Colon (tissue), 2 donors: ENCODE results near the gene MRPS18B.

Experiments
- FAIRE-seq: peaks from 2 replicates; lab custom pipeline; 2012; peaks lifted over from hg19 to GRCh38; lab: Jason Lieb, UNC
- donor health status: control.
- donor health status: control.

Gene MRPS18B

DNA sequence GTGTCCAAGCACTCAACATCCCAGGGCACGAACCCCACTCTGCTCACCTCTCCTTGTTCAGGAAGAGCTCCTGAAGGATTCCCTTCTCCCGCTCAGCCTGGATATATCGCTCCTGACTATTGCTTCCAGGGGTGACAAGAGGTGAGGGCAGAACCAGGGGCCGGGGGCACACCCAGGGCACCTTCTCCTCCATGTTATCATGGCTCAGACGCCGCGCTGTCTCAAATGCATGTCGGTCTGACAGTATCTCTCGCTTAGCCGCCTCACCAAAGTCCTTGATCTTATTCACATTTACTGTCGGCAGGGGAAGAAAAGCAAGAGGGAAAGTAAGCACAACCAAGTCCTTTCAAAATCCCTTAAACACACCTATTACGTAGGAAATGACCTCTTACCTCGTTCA lies 13.7 kb upstream of the MRPS18B start:
- FAIRE-seq, result no peak

GRCh38 chr6:30610065-30610464 lies 7.6 kb upstream of the MRPS18B start:
- no peak for FAIRE-seq

DNA sequence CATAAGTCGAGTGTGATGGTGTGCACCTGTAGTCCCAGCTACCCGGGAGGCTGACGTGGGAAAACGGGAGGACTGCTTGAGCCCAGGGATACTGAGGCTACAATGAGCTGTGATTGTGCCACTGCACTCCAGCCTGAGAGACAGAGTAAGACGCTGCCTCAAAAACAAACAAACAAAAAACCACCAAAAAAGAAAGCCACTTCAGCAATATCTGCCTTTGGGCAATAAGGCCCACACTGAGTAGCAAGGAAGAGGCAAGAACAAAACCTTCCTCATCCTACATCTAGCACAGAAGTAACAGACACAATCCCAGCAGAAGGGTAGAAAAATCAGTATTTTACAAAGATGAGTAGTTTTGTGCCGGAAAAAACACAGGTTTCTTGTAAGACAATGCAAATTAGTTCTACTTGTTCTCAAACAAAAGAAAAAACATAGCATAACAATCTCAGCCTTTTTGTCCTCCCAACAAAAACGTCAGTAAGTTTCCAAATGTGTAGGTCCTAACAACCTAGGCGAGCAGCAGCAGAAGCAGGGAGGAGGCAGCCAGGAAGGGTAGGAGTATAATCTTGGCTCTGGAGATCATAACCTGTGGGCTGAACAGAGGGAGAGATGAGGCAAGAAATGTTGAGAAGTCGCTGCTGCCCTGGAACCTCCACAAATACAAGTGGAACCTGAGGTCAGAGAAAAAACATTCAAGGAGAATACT lies 6.3 kb upstream of the MRPS18B start:
- FAIRE-seq, result no peak

- FAIRE-seq, result no peak
These were observed 5.8 kb upstream of the MRPS18B start for GRCh38 chr6:30611856-30612194.

- no peak for FAIRE-seq
These were observed 5.4 kb upstream of the MRPS18B start for GRCh38 chr6:30612213-30612612.

- no peak for FAIRE-seq
These were observed 4.9 kb upstream of the MRPS18B start for GRCh38 chr6:30612687-30613248.

DNA sequence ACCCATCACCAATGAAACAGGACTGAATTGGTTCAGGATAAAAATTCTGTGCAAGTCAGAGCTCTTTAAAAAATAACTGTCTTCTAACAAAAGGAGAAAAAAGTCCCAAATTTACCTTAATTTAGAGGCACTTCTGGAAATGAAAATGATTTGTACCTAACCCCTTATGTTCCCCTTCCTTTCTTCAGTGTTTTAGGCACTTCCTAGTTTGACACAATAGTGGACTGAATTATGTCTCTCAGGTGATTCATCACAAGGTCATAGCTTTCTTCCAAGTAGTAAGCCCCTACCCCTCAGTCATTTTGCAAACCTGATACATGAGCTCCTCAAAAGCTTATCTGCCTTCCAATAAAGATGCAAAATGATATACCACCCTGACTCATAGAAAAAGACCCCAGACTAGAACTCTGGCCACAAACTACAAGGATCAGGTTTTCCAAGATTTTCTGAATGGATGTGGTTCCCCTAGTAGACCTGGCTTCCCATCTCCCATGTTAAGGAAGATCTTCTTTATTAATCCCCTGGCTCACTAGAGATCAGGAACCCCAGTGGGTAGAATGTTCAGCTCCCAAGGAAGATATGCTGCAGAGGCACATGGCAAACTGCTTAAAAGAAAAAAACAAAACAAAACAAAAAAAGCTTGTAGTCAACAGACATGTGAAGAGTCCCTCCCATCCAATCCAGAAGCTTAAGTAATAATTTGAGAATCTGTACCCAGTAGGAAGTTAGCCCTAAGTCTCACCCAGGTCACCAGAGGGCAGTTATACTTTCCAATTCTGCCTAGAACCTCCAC lies 4.2 kb upstream of the MRPS18B start:
- FAIRE-seq, result no peak

GRCh38 chr6:30614044-30614842 lies 3.4 kb upstream of the MRPS18B start:
- no peak for FAIRE-seq

DNA sequence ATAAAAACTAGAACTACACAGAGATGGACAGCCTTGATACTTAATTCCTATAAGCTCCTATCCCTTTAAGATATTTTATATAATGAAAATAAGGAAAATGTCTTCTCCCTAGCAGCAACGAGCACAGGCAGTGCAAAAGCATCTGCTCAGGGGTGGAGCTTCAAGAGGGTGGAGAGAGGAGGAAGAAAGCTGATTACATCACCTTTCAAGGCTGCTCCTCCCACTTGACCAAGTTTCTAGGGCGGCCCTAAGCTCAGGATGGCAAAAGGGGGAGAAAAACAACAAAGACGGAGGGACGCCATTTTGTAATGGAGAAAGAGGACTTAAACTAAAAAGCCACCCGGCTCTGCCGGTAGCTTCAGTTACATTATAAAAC lies 2.8 kb upstream of the MRPS18B start:
- peak; percentile 14 for FAIRE-seq

DNA sequence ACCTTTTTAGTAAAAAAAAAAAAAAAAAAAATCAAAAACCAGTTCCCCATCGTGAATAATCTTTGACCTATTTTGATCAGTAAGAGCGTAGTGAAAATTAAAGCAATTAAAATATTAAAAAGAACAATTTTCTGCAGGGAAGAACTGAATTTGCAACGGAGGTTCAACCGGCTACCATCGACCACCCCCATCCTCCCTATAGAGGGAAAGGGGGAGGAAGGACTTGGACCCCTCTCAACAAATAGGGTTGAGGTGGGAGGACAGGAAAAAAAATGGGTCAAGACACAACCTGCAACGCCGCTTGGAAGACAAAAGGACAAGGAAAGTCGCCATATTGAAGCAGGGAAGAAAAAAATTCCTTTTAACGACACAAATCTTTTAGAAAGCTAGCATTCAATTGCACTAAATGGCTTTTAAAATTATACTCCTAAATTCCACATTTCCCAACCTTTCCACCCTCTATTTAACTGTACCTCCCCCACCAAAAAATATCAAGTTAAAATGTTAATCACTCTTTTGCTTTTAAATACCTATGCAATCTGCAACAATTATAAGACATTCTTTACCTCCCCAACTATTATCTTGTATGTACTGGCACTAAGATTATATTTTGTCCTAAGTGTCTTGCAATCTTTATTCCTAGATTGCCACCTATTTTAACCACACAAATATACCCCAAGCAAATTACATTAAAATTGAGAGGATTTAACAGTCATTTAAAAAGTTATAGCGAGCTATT lies 2.3 kb upstream of the MRPS18B start:
- FAIRE-seq, result no peak

GRCh38 chr6:30615958-30616810 lies 1.5 kb upstream of the MRPS18B start:
- no peak for FAIRE-seq

DNA sequence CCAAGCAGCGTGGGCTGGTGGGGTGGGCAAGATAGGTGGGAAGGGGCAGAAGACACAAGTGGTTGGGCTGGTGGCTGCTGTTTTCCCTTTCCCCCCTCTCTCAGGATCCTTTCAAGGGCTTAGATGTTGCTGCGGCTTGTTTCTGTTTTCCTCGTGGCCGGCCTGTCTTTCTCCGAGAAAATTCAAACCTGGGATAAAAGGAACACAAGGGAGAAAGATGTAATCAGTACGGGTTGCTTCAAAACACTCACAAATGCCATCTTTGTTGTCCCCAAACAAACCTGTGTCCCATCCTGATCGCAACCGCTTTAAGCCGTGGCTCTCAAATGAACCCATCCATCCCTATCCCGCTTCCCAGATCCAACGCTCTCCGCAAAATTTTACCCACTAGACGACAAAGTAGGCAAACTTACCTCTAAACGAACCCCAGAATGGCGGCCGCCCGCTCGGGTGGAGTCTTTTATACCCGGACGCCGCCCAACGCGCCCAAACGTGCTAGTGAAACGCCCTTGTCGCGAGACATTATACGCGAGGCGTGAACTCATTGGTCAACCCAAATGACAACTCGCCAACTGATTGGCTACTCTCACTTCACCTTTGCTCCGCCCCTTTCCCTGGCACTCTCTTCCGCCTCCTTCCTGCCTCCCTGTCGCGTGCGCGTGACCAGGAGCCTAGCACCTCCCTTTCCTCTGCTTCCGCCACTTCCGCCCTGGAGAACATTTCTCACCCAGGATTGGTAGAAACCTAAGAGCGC lies 652 bp upstream of the MRPS18B start, which contains the start of gene PPP1R10:
PPP1R10 (minus strand) TSS at position 433 of the 754 bp plus-strand sequence. CDS start 7,299 bp downstream, outside the sequence.
- peak; percentile 88 for FAIRE-seq

GRCh38 chr6:30618270-30618797 lies 694 bp downstream of the MRPS18B start:
- FAIRE-seq, result no peak

GRCh38 chr6:30619561-30619960 lies 1.9 kb downstream of the MRPS18B start:
- no peak for FAIRE-seq

DNA sequence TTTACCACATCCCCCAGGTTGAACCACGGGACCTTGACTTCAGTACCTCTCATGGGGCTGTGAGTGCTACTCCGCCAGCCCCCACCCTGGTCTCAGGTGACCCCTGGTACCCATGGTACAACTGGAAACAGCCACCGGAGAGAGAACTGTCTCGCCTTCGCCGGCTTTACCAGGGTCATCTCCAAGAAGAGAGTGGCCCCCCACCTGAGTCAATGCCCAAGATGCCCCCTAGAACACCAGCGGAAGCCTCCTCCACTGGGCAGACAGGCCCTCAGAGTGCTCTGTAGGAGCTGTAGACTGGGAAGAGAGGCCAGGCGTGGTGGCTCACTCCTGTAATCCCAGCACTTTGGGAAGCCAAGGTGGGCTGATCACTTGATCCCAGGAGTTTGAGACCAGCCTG lies 7.9 kb downstream of the MRPS18B start:
- FAIRE-seq, result no peak

GRCh38 chr6:30626484-30627366 lies 9.1 kb downstream of the MRPS18B start, which contains the start of gene ATAT1:
Gene ATAT1, plus strand, starts transcription at chr6:30626874.
- FAIRE-seq, result no peak

- FAIRE-seq, result no peak
These were observed 18.2 kb downstream of the MRPS18B start for GRCh38 chr6:30635834-30636233.

- no peak for FAIRE-seq
These were observed 22.8 kb downstream of the MRPS18B start for GRCh38 chr6:30640481-30640880.

GRCh38 chr6:30641048-30641447 lies 23.4 kb downstream of the MRPS18B start:
- no peak for FAIRE-seq
